ENCODE results near the gene HEATR5A. TPM values are rescaled to one million over a fixed set of nuclear protein-coding genes. Genes with fewer than 3 reads are reported as not detected.

The HEATR5A gene
- total RNA-seq, 4 donors from 2014 or later, result 22.9 to 32.0 (median 25.8) TPM

- no peaks in the 10 kb centered on the region for H3K27me3 ChIP-seq
- 89 to 93% methylated on average over 5 of the region's 5 CpGs for WGBS, 2 donors
- no peak for DNase-seq (ENCODE audit: low spot score in 2 of 2)
- no peaks in the 10 kb centered on the region for H3K4me1 ChIP-seq
- H3K36me3 ChIP-seq, result peaks cover 0 to 98% (median 9%) of the 10 kb centered on the region in 3 donors
- no peaks in the 10 kb centered on the region for H3K9me3 ChIP-seq
- TF ChIP-seq EP300 (IDR thresholded peaks at IDR 0.05), result no peak
- no peak for TF ChIP-seq POLR2A (IDR thresholded peaks at IDR 0.05)
- no peak for TF ChIP-seq CTCF (IDR thresholded peaks at IDR 0.05)
- H3K27ac ChIP-seq, result no peak overlapping the region
- H3K4me3 ChIP-seq, result no peak overlapping the region
Measured at GRCh38 chr14:31303654-31304053, 116.7 kb downstream of the HEATR5A start.

GRCh38 chr14:31300883-31301282, 119.5 kb downstream of the HEATR5A start:
- Histone ChIP-seq H3K27me3 (no peaks in the 10 kb centered on the region), H3K36me3 (peaks cover 0 to 83% (median 9%) of the 10 kb centered on the region in 3 donors), H3K4me1 (peaks cover 0 to 9% (median 0%) of the 10 kb centered on the region in 4 donors), H3K4me3 (no peak overlapping the region), H3K9me3 (no peaks in the 10 kb centered on the region), H3K27ac (no peak overlapping the region)
- 94% methylated on average over 3 of the region's 3 CpGs for WGBS, 2 donors
- TF ChIP-seq POLR2A (IDR thresholded peaks at IDR 0.05) (no peak), CTCF (IDR thresholded peaks at IDR 0.05) (no peak), EP300 (IDR thresholded peaks at IDR 0.05) (no peak)
- no peak for DNase-seq (ENCODE audit: low spot score in 2 of 2)

- TF ChIP-seq CTCF (IDR thresholded peaks at IDR 0.05), result no peak
- TF ChIP-seq EP300 (IDR thresholded peaks at IDR 0.05), result no peak
- TF ChIP-seq POLR2A (IDR thresholded peaks at IDR 0.05), result no peak
- peaks cover 0 to 80% (median 4%) of the 10 kb centered on the region in 3 donors for H3K36me3 ChIP-seq
- 90 to 91% methylated on average over 7 of the region's 7 CpGs for WGBS, 2 donors
- H3K4me1 ChIP-seq, result peaks cover 0 to 9% (median 0%) of the 10 kb centered on the region in 4 donors
- DNase-seq (ENCODE audit: low spot score in 2 of 2), result no peak
- no peak overlapping the region for H3K27ac ChIP-seq
- no peaks in the 10 kb centered on the region for H3K9me3 ChIP-seq
- H3K4me3 ChIP-seq, result no peak overlapping the region
- no peaks in the 10 kb centered on the region for H3K27me3 ChIP-seq
Measured at GRCh38 chr14:31300296-31300695, 120.1 kb downstream of the HEATR5A start.

- no peak for DNase-seq (ENCODE audit: low spot score in 2 of 2)
- no peaks in the 10 kb centered on the region for H3K9me3 ChIP-seq
- H3K27me3 ChIP-seq, result no peaks in the 10 kb centered on the region
- no peak overlapping the region for H3K4me3 ChIP-seq
- H3K27ac ChIP-seq, result no peak overlapping the region
- TF ChIP-seq CTCF (IDR thresholded peaks at IDR 0.05), result no peak
- TF ChIP-seq EP300 (IDR thresholded peaks at IDR 0.05), result no peak
- TF ChIP-seq POLR2A (IDR thresholded peaks at IDR 0.05), result no peak
- H3K4me1 ChIP-seq, result peaks cover 0 to 9% (median 0%) of the 10 kb centered on the region in 4 donors
- H3K36me3 ChIP-seq, result peaks cover 0 to 64% (median 0%) of the 10 kb centered on the region in 3 donors
Measured at GRCh38 chr14:31297701-31298344, 122.5 kb downstream of the HEATR5A start.

GRCh38 chr14:31297112-31297511, 123.2 kb downstream of the HEATR5A start:
- no peak overlapping the region for H3K27ac ChIP-seq
- H3K9me3 ChIP-seq, result no peaks in the 10 kb centered on the region
- peaks cover 0 to 65% (median 0%) of the 10 kb centered on the region in 3 donors for H3K36me3 ChIP-seq
- H3K4me3 ChIP-seq, result no peak overlapping the region
- peaks cover 0 to 9% (median 0%) of the 10 kb centered on the region in 4 donors for H3K4me1 ChIP-seq
- H3K27me3 ChIP-seq, result no peaks in the 10 kb centered on the region
- 85 to 86% methylated on average over 6 of the region's 6 CpGs for WGBS, 2 donors
- DNase-seq (ENCODE audit: low spot score in 2 of 2), result no peak
- no peak for TF ChIP-seq EP300 (IDR thresholded peaks at IDR 0.05)

Data from tibial nerve (tissue), 4 donors.